Fibroblast of lung (primary cell): ENCODE measurements around the gene MEGF6. TPM values are rescaled to one million over a fixed set of nuclear protein-coding genes. Genes with fewer than 3 reads are reported as not detected.

Source experiments
- DNase-seq, 2 donors: peaks; one replicate each; pipeline versions ENCODE4 v3.0.0 to v3.0.0-alpha.2; 2010; ENCODE audit warnings: low read depth in 2 of 2
- H2AFZ ChIP-seq: 2 replicates; pipeline ENCODE4 v1.5.1; 2012; ENCODE audit warnings: low read length, control low read depth, inconsistent platforms
- H3K27ac ChIP-seq: 2 replicates; pipeline ENCODE4 v1.5.1; 2011; ENCODE audit warnings: low read length, control low read depth; ENCODE audit not compliant: insufficient read depth
- H3K27me3 ChIP-seq: 2 replicates; pipeline ENCODE4 v1.5.1; 2011; ENCODE audit warnings: mild to moderate bottlenecking, low read length; ENCODE audit not compliant: control insufficient read depth, insufficient read depth
- H3K36me3 ChIP-seq: 2 replicates; pipeline ENCODE4 v1.5.1; 2011; ENCODE audit warnings: low read length; ENCODE audit not compliant: control insufficient read depth, insufficient read depth
- H3K4me1 ChIP-seq: 2 replicates; pipeline ENCODE4 v1.5.1; 2011; ENCODE audit warnings: low read length; ENCODE audit not compliant: control insufficient read depth, insufficient read depth; ENCODE audit errors: extremely low read depth
- H3K4me2 ChIP-seq: 2 replicates; pipeline ENCODE4 v1.5.1; 2011; ENCODE audit warnings: low read length, control low read depth; ENCODE audit not compliant: insufficient read depth; ENCODE audit errors: extremely low read depth
- H3K4me3 ChIP-seq, 4 experiments: fragments of 200-600 bp in 1 of 4; sonication (generic) in 1 of 4; replicated peaks in 1 of 4; 2 replicates each; pipeline ENCODE4 v1.5.1; 2011 to 2016; ENCODE audit warnings: low read length in 4 of 4, low read depth in 3 of 4, mild to moderate bottlenecking in 3 of 4, control low read depth in 2 of 4, inconsistent platforms in 1 of 4, mixed read lengths in 1 of 4; ENCODE audit not compliant: insufficient read depth in 1 of 4; ENCODE audit errors: control extremely low read depth in 1 of 4
- H3K79me2 ChIP-seq: 2 replicates; pipeline ENCODE4 v1.5.1; 2012; ENCODE audit warnings: mild to moderate bottlenecking, low read length, inconsistent platforms; ENCODE audit not compliant: control insufficient read depth, insufficient read depth
- H3K9ac ChIP-seq: 2 replicates; pipeline ENCODE4 v1.5.1; 2011; ENCODE audit warnings: mild to moderate bottlenecking, low read length, control low read depth; ENCODE audit not compliant: insufficient read depth
- H3K9me3 ChIP-seq: 2 replicates; pipeline ENCODE4 v1.5.1; 2012; ENCODE audit warnings: low read depth, low read length; ENCODE audit not compliant: control insufficient read depth, insufficient read depth
- H4K20me1 ChIP-seq: 2 replicates; pipeline ENCODE4 v1.5.1; 2011; ENCODE audit warnings: low read length; ENCODE audit not compliant: control insufficient read depth, insufficient read depth; ENCODE audit errors: extremely low read depth
- CTCF ChIP-seq, 2 donors: IDR thresholded peaks in 1 of 2; conservative IDR thresholded peaks in 1 of 2; 1 replicate in 1 of 2; 2 replicates in 1 of 2; pipeline ENCODE4 v1.5.1; 2011 to 2012; ENCODE audit warnings: low read length in 2 of 2, control low read depth in 1 of 2, inconsistent platforms in 1 of 2, low read depth in 1 of 2, mild to moderate bottlenecking in 1 of 2
- EZH2 ChIP-seq: IDR thresholded peaks from 2 replicates; pipeline ENCODE4 v1.5.1; 2012; ENCODE audit warnings: low read length, control low read depth, mild to moderate bottlenecking; ENCODE audit errors: missing control alignments
- polyA plus RNA-seq, 2 donors: library from polyadenylated mRNA; depleted of rRNA in 1 of 2; stranded (reverse) in 1 of 2; unstranded in 1 of 2; fragments of >200 nt; gene quantifications; 2 replicates each; pipeline ENCODE4 v1.2.1, GENCODE V29; 2011 to 2012; ENCODE audit warnings: missing spikeins in 1 of 2
- total RNA-seq: library from RNA; depleted of rRNA; stranded (reverse); fragments of >200 nt; gene quantifications from 2 replicates; pipeline ENCODE4 v1.2.1, GENCODE V29; 2014

MEGF6 gene
- total and polyA plus RNA-seq, 2 donors (not counting 1 experiment from before 2014, with no cell fraction given), result 1.6 to 11.6 TPM

GRCh38 chr1:3459940-3460671 lies 151.2 kb downstream of the MEGF6 start:
- Histone ChIP-seq H3K27me3 (no peaks in the 10 kb centered on the region), H3K79me2 (no peaks in the 10 kb centered on the region), H3K9ac (no peak overlapping the region), H4K20me1 (no peaks in the 10 kb centered on the region), H3K4me1 (no peaks in the 10 kb centered on the region), H3K9me3 (no peaks in the 10 kb centered on the region), H3K4me2 (no peak overlapping the region), H3K4me3 (no peak overlapping the region), H3K36me3 (no peaks in the 10 kb centered on the region), H3K27ac (no peak overlapping the region), H2AFZ (no peak overlapping the region)
- TF ChIP-seq EZH2 (no peak), CTCF (conservative IDR thresholded peaks at IDR 0.05 in 1 of 2, IDR thresholded peaks at IDR 0.05 in 1 of 2; ENCODE audit: low read depth in 1 of 2, low read length in 2 of 2) (no peak)
- DNase-seq, result no peak

GRCh38 chr1:3459051-3459908 lies 152.0 kb downstream of the MEGF6 start:
- Histone ChIP-seq H3K27me3 (no peaks in the 10 kb centered on the region), H3K4me1 (no peaks in the 10 kb centered on the region), H4K20me1 (no peaks in the 10 kb centered on the region), H3K9ac (no peak overlapping the region), H3K4me2 (no peak overlapping the region), H3K27ac (no peak overlapping the region), H3K79me2 (no peaks in the 10 kb centered on the region), H3K4me3 (no peak overlapping the region), H2AFZ (no peak overlapping the region), H3K9me3 (no peaks in the 10 kb centered on the region), H3K36me3 (no peaks in the 10 kb centered on the region)
- TF ChIP-seq EZH2, result no peak
- TF ChIP-seq CTCF (conservative IDR thresholded peaks at IDR 0.05 in 1 of 2, IDR thresholded peaks at IDR 0.05 in 1 of 2; ENCODE audit: low read depth in 1 of 2, low read length in 2 of 2), result no peak
- no peak for DNase-seq
